Measurements from ENCODE around the gene ZG16.
"Not testable (repeated sequence)": the region's sequence is repeated elsewhere in the genome, so short reads cannot be mapped to it uniquely, and the experiment has no call there.

The ZG16 gene, protein sequence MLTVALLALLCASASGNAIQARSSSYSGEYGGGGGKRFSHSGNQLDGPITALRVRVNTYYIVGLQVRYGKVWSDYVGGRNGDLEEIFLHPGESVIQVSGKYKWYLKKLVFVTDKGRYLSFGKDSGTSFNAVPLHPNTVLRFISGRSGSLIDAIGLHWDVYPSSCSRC

DNA sequence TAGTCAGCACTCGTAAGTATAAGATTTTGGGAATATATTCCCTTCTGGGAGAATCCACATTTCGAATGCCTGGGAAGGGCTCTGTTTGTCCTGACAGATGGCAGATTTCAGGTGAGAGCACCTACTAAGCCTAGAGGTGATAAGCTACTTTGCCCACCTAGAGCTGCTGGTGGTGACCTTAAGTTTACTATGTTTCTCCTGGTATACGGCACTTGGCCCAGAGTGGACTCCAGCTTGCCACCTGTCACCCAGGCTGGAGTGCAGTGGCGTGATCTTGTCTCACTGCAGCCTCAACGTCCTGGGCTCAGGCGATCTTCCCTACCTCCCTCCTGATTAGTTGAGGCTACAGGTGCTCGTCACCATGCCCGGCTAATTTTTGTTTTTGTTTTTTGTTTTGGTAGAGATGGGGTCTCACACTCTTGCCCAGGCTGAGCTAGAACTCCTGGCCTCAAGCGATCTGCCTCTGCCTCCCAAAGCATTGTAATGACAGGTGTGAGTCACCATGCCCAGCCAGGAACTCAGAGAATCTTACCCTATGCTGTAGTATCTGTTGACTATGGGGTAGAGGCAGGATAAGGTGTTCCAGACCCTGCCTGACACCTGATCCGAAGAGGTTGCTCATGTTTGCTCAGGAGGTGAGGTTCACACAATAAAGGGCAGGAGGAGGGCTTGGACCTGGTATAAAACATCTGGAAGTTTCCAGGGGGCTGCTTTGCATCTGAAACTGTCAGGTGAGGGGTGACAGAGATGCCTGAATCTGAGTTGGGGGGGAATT, at the start of gene ZG16:
Gene ZG16 (plus strand): TSS at position 681 of the 775 bp plus-strand sequence. CDS start 1,011 bp downstream, outside the sequence.
- DNase-seq = no peak

DNA sequence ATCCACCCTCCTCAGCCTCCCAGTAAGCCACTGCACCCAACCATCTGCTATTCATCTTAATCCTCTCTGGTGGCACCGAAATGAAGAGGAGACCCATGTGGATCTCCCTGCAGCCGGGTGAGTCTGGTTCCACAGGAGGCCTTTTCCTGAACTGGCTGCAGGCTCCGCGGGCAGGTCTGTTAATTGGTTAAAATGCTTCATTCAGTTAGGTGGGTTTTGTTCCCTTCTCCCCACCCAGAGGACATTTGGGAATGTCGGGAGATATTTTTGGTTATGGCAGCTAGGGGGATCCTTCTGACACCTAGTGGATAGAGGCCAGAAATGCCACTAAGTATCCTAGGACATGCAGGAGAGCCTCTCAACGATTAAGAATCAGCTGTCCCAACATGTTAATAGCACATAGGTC, 48.9 kb upstream of the ZG16 start:
- peak; percentile 71 for DNase-seq

DNA sequence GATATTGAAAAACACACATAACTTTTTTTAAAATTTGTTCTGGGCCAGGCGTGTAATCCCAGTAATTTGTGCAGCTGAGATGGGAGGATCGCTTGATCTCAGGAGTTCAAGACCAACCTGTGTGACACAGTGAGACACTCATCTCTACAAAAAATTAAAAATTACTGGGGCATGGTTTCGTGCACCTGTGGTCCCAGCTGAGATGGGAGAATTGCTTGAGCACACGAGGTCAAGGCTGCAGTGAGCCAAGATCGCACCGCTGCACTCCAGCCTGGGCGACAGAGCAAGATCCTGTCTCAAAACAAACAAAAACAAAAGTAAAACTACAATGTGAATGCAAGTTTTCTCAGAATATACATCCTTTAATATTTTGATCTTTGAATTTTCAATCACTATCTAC, 47.4 kb upstream of the ZG16 start:
- DNase-seq = no peak

GRCh38 chr16:29731768-29732601, 46.1 kb upstream of the ZG16 start:
- not testable (repeated sequence) for DNase-seq

- DNase-seq = no peak
These were observed 43.3 kb upstream of the ZG16 start for GRCh38 chr16:29734786-29735185.

DNA sequence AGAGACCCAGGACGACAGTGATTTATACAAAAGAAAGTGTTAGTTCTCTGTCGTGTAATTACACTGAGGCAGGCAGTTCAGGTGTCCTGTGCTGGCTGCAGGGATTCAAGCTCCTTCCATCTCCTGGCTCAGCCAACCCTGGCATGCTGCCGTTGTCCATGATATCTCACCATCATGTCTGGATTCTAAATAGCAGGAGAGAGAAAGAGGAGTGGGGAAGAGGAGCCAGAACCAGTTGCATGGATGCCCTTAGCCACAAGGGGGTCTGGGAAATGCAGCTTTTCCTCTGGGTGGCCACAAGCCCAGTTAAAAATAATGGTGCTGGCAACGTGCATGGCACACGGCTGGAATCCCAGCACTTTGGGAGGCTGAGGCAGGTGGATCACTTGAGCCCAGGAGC, 41.9 kb upstream of the ZG16 start:
- no peak for DNase-seq

DNA sequence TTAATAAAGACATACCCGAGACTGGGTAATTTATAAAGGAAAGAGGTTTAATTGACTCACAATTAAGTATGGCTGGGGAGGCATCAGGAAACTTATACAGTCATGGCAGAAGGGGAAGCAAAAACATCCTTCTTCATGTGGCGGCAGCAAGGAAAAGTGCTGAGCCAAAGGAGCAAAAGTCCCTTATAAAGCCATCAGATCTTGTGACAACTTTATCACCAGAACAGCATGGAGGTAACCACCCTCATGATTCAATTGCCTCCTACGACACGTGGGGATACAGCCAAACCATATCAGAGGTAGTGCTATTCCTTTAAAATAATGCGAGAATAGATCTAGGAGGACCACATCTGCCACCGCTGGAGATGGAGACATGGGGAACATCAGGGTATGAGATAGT, 41.3 kb upstream of the ZG16 start:
- no peak for DNase-seq

GRCh38 chr16:29737713-29738112, 40.3 kb upstream of the ZG16 start:
- no peak for DNase-seq

- no peak for DNase-seq
These were observed 39.5 kb upstream of the ZG16 start for GRCh38 chr16:29738514-29738913.

- not testable (repeated sequence) for DNase-seq
These were observed 38.0 kb upstream of the ZG16 start for GRCh38 chr16:29739927-29740629.

DNA sequence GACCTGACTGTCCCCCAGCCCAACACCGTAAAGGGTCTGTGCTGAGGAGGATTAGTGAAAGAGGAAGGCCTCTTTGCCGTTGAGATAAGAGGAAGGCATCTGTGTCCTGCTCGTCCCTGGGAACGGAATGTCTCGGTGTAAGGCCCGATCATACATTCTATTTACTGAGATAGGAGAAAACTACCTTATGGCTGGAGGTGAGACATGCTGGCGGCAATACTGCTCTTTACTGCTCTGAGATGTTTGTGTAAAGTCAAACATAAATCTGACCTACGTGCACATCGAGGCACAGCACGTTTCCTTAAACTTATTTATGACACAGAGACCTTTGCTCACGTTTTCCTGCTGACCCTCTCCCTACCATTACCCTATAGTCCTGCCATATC, 37.4 kb upstream of the ZG16 start:
- not testable (repeated sequence) for DNase-seq

- DNase-seq = no peak
These were observed 35.3 kb upstream of the ZG16 start for GRCh38 chr16:29742683-29743275.

GRCh38 chr16:29743475-29743826, 34.6 kb upstream of the ZG16 start:
- no peak for DNase-seq

DNA sequence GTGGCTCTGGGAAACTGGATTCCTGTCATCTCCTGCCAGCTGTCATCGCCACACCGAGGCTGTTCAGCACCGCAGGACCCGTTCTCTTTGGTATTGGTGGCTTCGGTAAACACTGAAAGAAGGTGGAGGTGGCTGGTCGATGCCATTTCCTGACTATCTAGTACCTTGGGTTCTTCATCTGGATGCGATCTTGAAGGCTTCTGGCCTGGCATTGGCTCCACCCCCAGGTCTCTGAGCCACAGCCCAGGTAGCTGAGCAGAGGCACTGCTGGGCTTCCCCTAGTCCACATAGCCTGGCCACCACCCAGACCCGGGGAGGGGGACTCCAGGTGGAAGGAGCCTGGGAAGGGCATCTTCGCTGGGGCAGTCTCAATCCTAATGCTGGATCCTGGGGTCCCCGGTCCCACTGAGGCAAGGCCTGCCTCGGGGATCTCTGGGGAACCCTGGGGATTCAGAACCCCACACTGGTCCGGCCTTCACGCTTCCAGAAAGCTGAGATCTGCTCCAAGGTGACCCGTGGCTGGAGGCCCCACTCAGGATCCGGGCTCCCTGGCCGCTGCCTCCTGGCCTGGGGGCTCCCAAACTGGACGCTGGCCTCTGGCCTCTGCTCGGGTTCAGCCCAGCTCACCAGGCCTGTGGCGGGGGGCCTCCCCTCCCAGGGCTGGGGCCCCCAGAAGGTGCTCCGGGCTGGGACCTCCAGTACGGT, 34.1 kb upstream of the ZG16 start:
- no peak for DNase-seq

- no peak for DNase-seq
These were observed 33.4 kb upstream of the ZG16 start for GRCh38 chr16:29744541-29745101.

DNA sequence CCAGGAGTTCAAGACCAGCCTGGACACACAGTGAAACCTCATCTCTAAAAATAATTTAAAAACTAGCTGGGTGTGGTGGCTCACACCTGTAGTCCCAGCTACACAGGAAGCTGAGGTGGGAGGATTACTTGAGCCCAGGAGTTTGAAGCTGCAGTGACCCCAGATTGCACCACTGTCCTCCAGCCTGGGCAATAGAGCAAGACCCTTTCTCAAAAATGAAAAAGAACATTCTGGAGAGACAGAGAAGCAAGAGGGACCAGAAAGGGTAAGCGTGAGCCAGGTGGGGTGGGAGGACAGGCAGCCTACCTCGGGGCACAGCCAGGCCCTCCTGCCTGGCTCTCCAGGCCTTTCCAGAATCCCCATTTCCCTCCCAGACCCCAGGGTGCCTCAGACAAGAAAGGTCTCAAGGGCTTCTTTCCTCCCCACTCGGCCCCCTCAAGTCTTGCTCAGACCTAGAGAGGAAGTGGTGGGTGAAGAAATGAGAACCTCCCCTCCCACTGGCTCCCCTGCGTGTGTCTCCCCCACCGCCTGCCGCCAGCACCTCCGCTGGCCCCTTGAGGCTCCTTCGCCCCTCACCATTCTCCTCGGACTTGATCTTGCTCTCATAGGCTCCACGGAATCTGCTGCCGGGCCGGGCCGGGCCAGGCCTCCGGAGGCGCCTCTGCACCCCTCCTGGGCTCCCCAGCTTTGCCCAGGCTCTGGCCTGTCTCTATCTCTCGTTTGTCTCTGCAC, 32.8 kb upstream of the ZG16 start:
- no peak for DNase-seq

- no peak for DNase-seq
These were observed 32.2 kb upstream of the ZG16 start, which contains the start of gene C16orf54 for GRCh38 chr16:29745853-29746345. C16orf54 (minus strand) TSS chr16:29745990; CDS start chr16:29744951, 1,039 bp downstream.

- not testable (repeated sequence) for DNase-seq
These were observed 31.5 kb upstream of the ZG16 start for GRCh38 chr16:29746518-29746917.

DNA sequence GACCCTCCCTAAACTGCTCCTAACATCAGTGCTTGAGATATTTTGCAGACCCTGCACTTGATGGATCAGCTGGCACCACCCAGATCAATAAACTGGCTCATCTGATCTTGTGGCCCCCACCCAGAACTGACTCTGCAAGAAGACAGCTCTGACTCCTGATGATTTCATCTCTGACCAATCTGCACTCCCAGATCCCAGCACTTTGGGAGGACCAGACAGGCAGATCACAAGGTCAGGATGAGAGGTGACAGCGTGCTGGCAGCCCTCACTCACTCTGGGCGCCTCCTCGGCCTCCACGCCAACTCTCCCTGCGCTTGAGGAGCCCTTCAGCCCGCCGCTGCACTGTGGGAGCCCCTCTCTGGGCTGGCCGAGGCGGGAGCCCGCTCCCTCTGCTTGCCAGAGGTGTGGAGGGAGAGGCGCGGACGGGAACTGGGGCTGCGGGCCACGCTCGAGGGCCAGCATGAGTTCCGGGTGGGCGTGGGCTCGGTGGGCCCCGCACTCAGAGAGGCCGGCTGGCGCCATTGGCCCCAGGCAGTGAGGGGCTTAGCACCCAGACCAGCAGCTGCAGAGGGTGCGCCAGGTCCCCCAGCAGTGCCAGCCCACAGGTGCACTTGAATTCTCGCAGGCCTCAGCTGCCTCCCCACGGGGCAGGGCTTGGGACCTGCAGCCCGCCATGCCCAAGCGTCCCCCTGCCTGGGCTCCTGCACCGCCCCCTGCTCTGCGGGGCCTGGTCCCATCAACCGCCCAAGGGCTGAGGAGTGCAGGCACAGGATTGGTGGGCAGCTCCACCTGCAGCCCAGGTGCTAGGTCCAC, 29.9 kb upstream of the ZG16 start:
- DNase-seq = no peak

- not testable (repeated sequence) for DNase-seq
These were observed 29.3 kb upstream of the ZG16 start for GRCh38 chr16:29748760-29749149.
